Rectal smooth muscle tissue (tissue), 1 donor: ENCODE data around the gene FA2H.
"Not testable (repeated sequence)": the region's sequence is repeated elsewhere in the genome, so short reads cannot be mapped to it uniquely, and the experiment has no call there.

Experiments used
- H3K27ac ChIP-seq: one replicate; pipeline ENCODE4 v1.7.0; 2013; ENCODE audit warnings: low read depth, low read length, inconsistent platforms
- H3K27me3 ChIP-seq: one replicate; pipeline ENCODE4 v1.7.0; 2013; ENCODE audit warnings: low read length; ENCODE audit not compliant: control insufficient read depth, insufficient read depth
- H3K36me3 ChIP-seq: one replicate; pipeline ENCODE4 v1.7.0; 2013; ENCODE audit warnings: low read length; ENCODE audit not compliant: control insufficient read depth, insufficient read depth
- H3K4me1 ChIP-seq: one replicate; pipeline ENCODE4 v1.7.0; 2013; ENCODE audit warnings: low read length; ENCODE audit not compliant: control insufficient read depth, insufficient read depth
- H3K4me3 ChIP-seq: one replicate; pipeline ENCODE4 v1.7.0; 2013; ENCODE audit warnings: low read length
- H3K9ac ChIP-seq: one replicate; pipeline ENCODE4 v1.7.0; 2013; ENCODE audit warnings: low read length

FA2H gene

DNA sequence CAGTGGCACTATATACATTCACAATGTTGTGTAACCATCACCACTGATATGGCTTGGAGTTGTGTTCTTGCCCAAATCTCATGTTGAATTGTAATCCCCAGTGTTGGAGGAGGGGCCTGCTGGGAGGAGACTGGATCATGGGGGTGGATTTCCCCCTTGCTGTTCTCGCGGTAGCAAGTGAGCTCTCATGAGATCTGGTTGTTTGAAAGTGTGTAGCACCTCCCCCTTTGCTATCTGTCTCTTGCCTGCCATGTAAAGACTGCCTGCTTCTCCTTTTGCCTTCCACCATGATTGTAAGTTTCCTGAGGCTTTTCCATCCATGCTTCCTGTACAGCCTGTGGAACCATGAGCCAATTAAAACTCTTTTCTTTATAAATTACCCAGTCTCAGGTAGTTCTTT is 17.1 kb upstream of the FA2H start:
- not testable (repeated sequence) for H3K9ac ChIP-seq, H3K27ac ChIP-seq, H3K4me1 ChIP-seq, H3K4me3 ChIP-seq, H3K27me3 ChIP-seq, H3K36me3 ChIP-seq

DNA sequence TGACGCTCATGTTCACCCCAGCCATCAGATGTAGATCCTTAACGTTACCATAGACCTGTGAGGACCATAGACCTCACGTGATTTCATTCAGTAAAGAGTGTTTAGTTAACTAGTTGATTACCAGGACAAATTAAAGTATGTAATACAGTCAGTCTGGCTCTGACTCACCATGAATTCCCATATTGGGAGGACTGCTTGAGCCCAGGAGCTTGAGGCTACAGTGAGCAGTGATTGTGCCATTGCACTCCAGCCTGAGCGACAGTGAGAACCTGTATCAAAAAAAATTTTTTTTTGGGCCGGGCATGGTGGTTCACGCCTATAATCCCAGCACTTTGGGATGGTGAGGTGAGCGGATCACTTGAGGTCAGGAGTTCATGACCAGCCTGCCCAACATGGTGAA is 13.5 kb upstream of the FA2H start:
- no peak overlapping the region for H3K4me3 ChIP-seq
- no peaks in the 10 kb centered on the region for H3K36me3 ChIP-seq
- no peak overlapping the region for H3K27ac ChIP-seq
- no peak overlapping the region for H3K9ac ChIP-seq
- no peaks in the 10 kb centered on the region for H3K4me1 ChIP-seq
- H3K27me3 ChIP-seq, result no peaks in the 10 kb centered on the region

DNA sequence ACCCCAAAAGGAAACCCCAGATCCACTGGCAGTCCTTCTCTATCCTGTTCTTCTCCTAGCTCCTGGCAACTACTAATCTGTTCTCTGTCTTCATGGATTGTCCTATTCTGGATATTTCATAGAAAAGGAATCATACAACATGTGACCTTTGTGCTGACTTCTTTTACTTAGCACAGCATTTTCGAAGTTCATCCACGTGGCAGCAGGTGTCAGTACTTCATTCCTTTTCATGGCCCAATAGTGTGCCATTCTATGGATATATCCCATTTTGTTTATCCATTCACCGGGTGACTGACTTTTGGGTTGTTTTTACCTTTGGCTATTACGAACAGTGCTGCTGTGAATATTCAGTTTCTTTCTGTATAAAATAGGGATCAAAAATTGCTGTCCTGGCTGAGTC is 10.4 kb upstream of the FA2H start:
- Histone ChIP-seq H3K4me3 (no peak overlapping the region), H3K9ac (no peak overlapping the region), H3K4me1 (no peaks in the 10 kb centered on the region), H3K36me3 (no peaks in the 10 kb centered on the region), H3K27me3 (no peaks in the 10 kb centered on the region), H3K27ac (no peak overlapping the region)

DNA sequence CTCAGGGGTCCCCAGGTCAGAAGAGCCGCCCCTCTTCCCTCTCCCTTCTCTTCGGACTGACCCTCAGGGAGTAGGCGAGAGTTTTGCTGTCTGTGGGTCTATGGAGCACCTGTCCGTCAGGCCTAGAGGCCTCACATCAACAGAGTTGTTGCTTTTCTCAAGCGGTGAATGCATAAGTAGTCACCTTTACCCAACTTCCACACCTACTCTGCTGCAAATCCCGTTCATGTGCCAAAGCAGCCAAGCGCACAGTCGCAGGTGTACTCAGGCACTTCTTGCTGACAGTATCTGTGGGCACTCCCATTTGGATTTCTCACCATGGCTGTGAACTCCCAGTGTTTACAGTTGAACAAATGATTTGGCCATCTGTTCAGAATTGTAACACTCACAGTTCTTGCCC is 4.0 kb upstream of the FA2H start:
- H3K27ac ChIP-seq, result no peak overlapping the region
- H3K27me3 ChIP-seq, result peaks cover 8% of the 10 kb centered on the region
- peaks cover 2% of the 10 kb centered on the region for H3K4me1 ChIP-seq
- H3K9ac ChIP-seq, result no peak overlapping the region
- H3K36me3 ChIP-seq, result no peaks in the 10 kb centered on the region
- H3K4me3 ChIP-seq, result no peak overlapping the region

DNA sequence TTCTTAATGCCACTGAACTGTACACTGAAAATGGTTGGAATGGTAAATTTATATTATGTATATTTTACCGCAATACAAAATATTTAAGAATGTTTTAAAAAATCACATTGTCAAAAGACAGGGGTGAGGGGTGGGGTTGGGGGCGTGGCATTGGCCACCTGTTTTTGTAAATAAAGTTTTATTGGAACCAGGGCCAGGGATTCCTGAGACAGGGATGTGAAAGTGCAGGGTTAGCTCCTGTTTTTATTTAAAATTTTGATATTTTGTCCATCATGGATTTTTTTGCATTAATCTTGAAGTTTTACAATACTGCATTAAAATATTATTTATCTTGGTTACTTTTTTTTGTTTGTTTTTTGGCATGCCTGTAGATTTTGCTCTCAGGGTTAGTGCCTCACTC is 2.3 kb upstream of the FA2H start:
- Histone ChIP-seq H3K27ac (no peak overlapping the region), H3K4me1 (peaks cover 2% of the 10 kb centered on the region), H3K4me3 (no peak overlapping the region), H3K9ac (no peak overlapping the region), H3K36me3 (no peaks in the 10 kb centered on the region), H3K27me3 (peaks cover 9% of the 10 kb centered on the region)

DNA sequence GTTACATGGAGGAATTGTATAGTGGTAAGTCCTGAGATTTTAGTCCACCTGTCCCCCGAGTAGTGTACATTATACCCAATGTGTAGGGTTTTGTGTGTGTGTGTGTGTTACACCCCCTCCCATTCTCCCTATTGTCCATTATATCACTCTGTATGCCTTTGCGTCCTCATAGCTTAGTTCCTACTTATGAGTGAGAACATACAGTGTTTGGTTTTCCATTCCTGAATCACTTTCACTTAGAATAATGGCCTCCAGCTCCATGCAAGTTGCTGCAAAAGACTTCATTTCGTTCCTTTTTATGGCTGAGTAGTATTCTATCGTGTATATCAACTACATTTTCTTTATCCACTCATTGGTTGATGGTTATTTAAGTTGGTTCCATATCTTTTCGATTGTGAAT is 635 bp upstream of the FA2H start:
- Histone ChIP-seq H3K4me3 (peak overlapping the region; percentile 76), H3K4me1 (peaks cover 2% of the 10 kb centered on the region), H3K36me3 (no peaks in the 10 kb centered on the region), H3K9ac (no peak overlapping the region), H3K27me3 (peaks cover 9% of the 10 kb centered on the region), H3K27ac (no peak overlapping the region)

DNA sequence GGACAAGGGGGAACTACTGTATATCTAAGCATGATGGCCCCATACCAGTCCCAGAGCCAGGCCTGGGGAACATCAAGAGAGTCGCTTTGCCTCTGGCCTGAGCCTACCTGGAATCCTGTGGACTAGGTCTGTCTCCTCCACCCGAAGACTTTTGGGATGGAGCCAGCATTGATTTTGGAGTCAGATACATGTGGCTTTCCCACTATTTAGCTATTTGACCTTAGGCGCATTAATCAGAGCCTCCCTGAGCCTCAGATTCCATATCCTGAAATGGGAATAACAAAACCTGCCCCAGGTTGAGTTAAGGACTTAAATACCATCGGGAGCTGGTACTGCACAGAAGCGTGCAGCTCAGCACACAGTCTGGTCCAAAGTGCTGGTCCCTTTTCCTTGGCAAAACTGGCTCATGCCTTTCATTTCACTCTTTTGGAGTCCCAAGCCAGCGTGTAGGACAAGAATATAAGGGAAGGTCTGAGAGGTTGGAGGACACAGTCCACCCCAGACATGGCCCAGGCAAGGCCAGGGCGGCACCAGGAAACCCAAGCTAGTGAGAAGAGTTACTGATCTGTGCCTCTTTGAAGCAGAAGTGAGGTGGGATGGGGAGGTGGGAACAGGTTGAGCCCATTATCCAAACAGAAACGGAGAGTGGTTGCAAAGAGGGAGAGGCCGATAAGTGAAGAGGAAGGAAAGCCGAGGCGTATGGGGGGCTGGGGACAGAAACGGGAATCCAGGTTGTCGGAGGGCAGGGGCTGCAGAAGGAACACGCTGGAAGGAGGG is 986 bp downstream of the FA2H start:
- H3K36me3 ChIP-seq, result no peaks in the 10 kb centered on the region
- peaks cover 11% of the 10 kb centered on the region for H3K27me3 ChIP-seq
- peaks cover 2% of the 10 kb centered on the region for H3K4me1 ChIP-seq
- H3K4me3 ChIP-seq, result peak overlapping the region; percentile 76
- H3K9ac ChIP-seq, result peak overlapping the region; percentile 49
- no peak overlapping the region for H3K27ac ChIP-seq

DNA sequence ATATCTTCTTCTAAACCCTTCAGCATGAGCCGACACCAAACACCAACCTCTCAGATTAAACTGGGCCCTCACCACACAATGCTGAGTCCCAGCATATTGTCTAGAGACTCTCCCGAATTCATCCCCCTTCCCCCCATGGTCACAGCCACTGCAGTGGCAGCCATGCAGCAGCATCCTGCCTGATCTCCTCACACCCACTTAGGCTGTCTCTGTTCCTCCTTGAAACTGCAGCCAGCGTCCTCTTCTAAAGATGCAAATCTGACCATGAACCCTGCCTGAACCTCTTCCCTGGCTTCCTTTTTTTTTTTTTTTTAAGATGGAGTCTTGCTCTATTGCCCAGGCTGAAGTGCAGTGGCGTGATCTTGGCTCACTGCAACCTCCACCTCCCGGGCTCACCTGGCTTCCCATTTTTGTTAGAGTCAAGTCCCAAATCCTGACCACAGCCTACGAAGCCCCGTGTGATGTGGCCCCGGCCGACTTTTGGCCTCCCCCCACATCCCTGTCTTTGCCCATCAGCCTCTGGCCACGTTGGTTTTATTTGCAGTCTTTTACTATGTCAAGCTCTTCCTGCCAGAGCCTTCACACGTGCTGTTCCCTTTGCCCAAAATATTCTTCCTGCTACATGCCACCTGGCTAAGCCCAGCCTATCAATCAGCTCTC is 2.8 kb downstream of the FA2H start:
- H3K27me3 ChIP-seq, result peaks cover 11% of the 10 kb centered on the region
- H3K4me1 ChIP-seq, result peaks cover 2% of the 10 kb centered on the region
- H3K9ac ChIP-seq, result no peak overlapping the region
- H3K4me3 ChIP-seq, result no peak overlapping the region
- H3K36me3 ChIP-seq, result no peaks in the 10 kb centered on the region
- no peak overlapping the region for H3K27ac ChIP-seq

DNA sequence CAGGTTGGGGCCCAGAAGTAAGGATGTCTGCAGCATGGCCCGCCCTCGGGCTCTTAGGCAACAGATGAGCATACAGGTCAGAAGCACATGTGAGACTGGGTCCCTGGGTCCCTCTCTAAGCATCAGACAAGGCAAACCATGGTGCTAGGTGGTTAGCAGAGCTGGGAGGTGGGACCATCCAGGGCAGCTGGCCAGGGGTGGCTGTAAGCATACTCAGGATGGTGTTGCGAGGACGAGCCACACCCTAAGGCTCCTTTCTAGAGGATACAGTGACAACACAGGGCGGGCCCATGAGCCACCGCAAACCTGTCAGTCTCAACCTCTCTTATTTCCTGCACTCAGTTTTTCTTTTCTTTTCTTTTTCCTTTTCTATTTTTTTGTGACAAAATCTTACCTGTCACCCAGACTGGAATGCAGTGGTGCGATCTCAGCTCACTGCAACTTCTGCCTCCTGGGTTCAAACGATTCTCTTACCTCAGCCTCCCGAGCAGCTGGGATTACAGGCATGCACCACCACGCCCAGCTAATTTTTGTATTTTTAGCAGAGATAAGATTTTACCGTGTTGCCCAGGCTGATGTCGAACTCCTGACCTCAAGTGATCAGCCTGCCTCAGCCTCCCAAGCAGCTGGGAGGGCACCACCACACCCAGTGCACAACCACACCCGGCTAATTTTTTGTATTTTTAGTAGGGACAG is 3.6 kb downstream of the FA2H start:
- H3K36me3 ChIP-seq, result no peaks in the 10 kb centered on the region
- peaks cover 11% of the 10 kb centered on the region for H3K27me3 ChIP-seq
- H3K4me3 ChIP-seq, result no peak overlapping the region
- peaks cover 2% of the 10 kb centered on the region for H3K4me1 ChIP-seq
- H3K9ac ChIP-seq, result no peak overlapping the region
- H3K27ac ChIP-seq, result no peak overlapping the region

DNA sequence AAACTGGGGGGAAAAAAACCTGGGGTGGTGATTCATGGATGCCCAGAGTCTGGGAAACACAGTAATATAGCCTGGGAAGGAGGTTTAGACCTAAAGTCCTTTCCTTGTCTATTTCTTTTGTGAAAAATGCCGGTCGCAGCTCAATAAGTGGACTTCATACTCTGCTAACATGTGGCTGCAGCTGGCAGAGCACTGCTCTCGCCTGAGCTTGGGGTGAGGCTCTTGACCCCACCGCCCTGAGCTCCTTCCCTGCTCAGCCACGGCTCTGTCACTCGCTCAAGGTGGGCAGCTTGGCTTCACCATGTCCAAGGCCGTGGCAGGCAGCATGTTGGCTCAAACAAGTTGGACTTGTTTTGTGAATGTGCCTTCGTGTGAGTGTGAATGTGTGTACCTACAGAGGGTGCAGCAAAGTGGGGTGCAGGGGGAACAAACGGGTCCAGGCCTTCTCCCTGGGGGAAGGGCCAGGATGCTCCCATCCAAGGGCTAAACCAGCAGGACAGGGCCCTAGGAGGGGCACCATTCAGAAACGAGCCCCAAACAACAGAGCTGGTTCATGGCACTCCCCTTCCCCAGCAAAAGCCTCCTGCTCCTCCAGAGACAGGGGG is 4.9 kb downstream of the FA2H start:
- no peaks in the 10 kb centered on the region for H3K36me3 ChIP-seq
- H3K27me3 ChIP-seq, result peaks cover 8% of the 10 kb centered on the region
- no peak overlapping the region for H3K4me3 ChIP-seq

DNA sequence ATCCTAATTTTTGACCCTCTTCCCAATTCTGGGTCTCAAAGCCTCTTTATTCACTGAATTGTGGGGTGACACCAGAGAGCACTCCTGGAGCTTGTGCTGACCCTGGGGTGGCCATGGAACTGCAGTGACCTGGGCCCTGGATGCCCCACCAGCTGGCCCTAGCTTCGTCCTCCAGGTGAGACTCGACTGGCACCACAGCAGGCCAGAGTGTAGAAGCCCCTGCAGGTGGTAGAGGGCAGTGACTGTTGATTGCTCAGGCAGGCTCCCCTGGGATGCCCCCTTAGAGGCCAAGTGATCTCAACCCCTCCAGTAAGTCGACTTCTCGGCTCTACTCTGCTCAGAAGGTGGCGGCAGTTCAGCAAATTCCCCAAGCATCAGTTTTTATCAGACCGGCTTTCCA is 6.4 kb downstream of the FA2H start:
- Histone ChIP-seq H3K4me1 (no peaks in the 10 kb centered on the region), H3K27ac (no peak overlapping the region), H3K36me3 (no peaks in the 10 kb centered on the region), H3K9ac (no peak overlapping the region), H3K27me3 (peaks cover 2% of the 10 kb centered on the region), H3K4me3 (no peak overlapping the region)

More for the DNA sequence above, 4.9 kb downstream of the FA2H start:
- no peak overlapping the region for H3K9ac ChIP-seq
- H3K4me1 ChIP-seq, result peaks cover 2% of the 10 kb centered on the region
- H3K27ac ChIP-seq, result no peak overlapping the region

DNA sequence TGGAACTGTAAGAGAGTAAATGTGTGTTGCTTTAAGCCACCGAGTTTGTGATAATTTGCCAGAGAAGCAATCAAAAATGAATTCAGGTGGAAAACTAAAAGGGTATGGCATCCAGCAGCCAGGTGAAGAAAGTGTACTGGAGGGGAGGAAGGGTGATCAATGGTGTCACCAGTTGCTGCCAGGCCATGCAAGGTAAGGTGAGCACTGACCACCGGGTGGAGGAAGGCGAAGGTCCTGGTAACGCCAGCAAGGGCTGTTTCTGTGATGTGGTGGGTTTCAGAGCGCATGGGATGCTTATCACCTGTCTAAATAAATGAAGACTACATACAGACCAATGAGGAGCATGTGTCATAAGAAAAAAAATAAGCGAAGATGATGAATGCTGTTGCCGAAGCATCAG is 6.9 kb downstream of the FA2H start:
- Histone ChIP-seq H3K9ac (no peak overlapping the region), H3K27ac (no peak overlapping the region), H3K36me3 (no peaks in the 10 kb centered on the region), H3K4me1 (no peaks in the 10 kb centered on the region), H3K4me3 (no peak overlapping the region), H3K27me3 (peaks cover 2% of the 10 kb centered on the region)
